ENCODE measurements around the gene TNFAIP8L2.

TNFAIP8L2 gene

GRCh38 chr1:151137789-151138188 lies 18.7 kb upstream of the TNFAIP8L2 start:
- no peak for DNase-seq (ENCODE audit: low read depth in 2 of 2)
- no peak overlapping the region for H3K4me3 ChIP-seq (replicated peaks in 1 of 2; ENCODE audit: low read depth in 2 of 2, low read length in 2 of 2)
- TF ChIP-seq CTCF (IDR thresholded peaks at IDR 0.05; ENCODE audit: low read depth, low read length) = no peak

GRCh38 chr1:151142411-151143056 lies 13.9 kb upstream of the TNFAIP8L2 start:
- no peak for DNase-seq (ENCODE audit: low read depth in 2 of 2)
- H3K4me3 ChIP-seq (replicated peaks in 1 of 2; ENCODE audit: low read depth in 2 of 2, low read length in 2 of 2) = no peak overlapping the region
- no peak for TF ChIP-seq CTCF (IDR thresholded peaks at IDR 0.05; ENCODE audit: low read depth, low read length)

GRCh38 chr1:151143057-151143435 lies 13.4 kb upstream of the TNFAIP8L2 start:
- no peak for DNase-seq (ENCODE audit: low read depth in 2 of 2)
- TF ChIP-seq CTCF (IDR thresholded peaks at IDR 0.05; ENCODE audit: low read depth, low read length) = no peak
- no peak overlapping the region for H3K4me3 ChIP-seq (replicated peaks in 1 of 2; ENCODE audit: low read depth in 2 of 2, low read length in 2 of 2)

GRCh38 chr1:151143986-151144385 lies 12.5 kb upstream of the TNFAIP8L2 start:
- no peak for TF ChIP-seq CTCF (IDR thresholded peaks at IDR 0.05; ENCODE audit: low read depth, low read length)
- H3K4me3 ChIP-seq (replicated peaks in 1 of 2; ENCODE audit: low read depth in 2 of 2, low read length in 2 of 2) = no peak overlapping the region
- no peak for DNase-seq (ENCODE audit: low read depth in 2 of 2)

GRCh38 chr1:151144474-151145303 lies 11.8 kb upstream of the TNFAIP8L2 start:
- TF ChIP-seq CTCF (IDR thresholded peaks at IDR 0.05; ENCODE audit: low read depth, low read length) = no peak
- peak in 1 of 2 donors; percentile 24 for DNase-seq (ENCODE audit: low read depth in 2 of 2)
- H3K4me3 ChIP-seq (replicated peaks in 1 of 2; ENCODE audit: low read depth in 2 of 2, low read length in 2 of 2) = peak overlapping the region in 1 of 2 donors; percentile 66

- DNase-seq (ENCODE audit: low read depth in 2 of 2) = peak; percentile 14
- peak overlapping the region; percentile 66 to 73 for H3K4me3 ChIP-seq (replicated peaks in 1 of 2; ENCODE audit: low read depth in 2 of 2, low read length in 2 of 2)
- no peak for TF ChIP-seq CTCF (IDR thresholded peaks at IDR 0.05; ENCODE audit: low read depth, low read length)
These were observed 11.0 kb upstream of the TNFAIP8L2 start for GRCh38 chr1:151145304-151146071.
